ENCODE results near the gene ETV2.

DNA sequence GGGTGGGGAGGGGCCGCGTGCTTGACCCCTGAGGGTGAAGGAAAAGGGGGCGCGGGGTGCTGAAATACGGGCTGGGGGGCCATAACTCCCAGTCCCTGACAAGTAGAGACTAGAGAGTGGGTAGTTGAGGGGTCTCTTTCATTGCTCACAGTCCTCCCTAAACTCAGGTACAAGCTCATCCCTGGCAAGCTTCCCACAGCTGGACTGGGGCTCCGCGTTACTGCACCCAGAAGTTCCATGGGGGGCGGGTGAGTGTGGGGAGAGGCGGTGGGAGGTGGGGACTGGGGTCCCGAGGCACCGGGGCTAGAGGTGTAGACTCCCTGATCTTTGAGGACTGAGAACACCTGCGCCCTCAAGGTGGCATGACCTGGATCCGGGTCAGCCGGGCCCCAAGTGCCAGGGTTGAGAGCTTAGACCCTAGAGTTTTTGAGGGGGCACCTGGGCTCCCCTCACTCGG is 1.3 kb downstream of the ETV2 start:
- TF ChIP-seq, protein P1, sequence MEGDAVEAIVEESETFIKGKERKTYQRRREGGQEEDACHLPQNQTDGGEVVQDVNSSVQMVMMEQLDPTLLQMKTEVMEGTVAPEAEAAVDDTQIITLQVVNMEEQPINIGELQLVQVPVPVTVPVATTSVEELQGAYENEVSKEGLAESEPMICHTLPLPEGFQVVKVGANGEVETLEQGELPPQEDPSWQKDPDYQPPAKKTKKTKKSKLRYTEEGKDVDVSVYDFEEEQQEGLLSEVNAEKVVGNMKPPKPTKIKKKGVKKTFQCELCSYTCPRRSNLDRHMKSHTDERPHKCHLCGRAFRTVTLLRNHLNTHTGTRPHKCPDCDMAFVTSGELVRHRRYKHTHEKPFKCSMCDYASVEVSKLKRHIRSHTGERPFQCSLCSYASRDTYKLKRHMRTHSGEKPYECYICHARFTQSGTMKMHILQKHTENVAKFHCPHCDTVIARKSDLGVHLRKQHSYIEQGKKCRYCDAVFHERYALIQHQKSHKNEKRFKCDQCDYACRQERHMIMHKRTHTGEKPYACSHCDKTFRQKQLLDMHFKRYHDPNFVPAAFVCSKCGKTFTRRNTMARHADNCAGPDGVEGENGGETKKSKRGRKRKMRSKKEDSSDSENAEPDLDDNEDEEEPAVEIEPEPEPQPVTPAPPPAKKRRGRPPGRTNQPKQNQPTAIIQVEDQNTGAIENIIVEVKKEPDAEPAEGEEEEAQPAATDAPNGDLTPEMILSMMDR (conservative IDR thresholded peaks at IDR 0.05), result no peak
- no peak for TF ChIP-seq ZFX (IDR thresholded peaks at IDR 0.05)
